22Rv1 (cell line): ENCODE measurements around the gene CASTOR1.

Experiments used
- CTCF ChIP-seq: fragments of 450-650 bp; IDR thresholded peaks from 2 replicates; pipeline ENCODE4 v1.5.1; 2017; ENCODE audit warnings: mild to moderate bottlenecking
- ZFX ChIP-seq: fragments of 450-650 bp; IDR thresholded peaks from 2 replicates; pipeline ENCODE4 v1.6.1; 2017; ENCODE audit warnings: antibody characterized with exemption, borderline replicate concordance

- TF ChIP-seq CTCF (no peak), ZFX (no peak)
Observed at GRCh38 chr22:30293026-30293425, 3.7 kb upstream of the CASTOR1 start.
